CD14-positive monocyte (primary cell): ENCODE data around the gene MEI4. TPM values are rescaled to one million over a fixed set of nuclear protein-coding genes. Genes with fewer than 3 reads are reported as not detected.

ENCODE experiments used
- DNase-seq, 3 donors: peaks; one replicate each; pipeline ENCODE4 v3.0.0-alpha.2; 2011 to 2022
- H2AFZ ChIP-seq: 2 replicates; pipeline ENCODE4 v1.6.0; 2012; ENCODE audit warnings: mild to moderate bottlenecking, low read depth, low read length, inconsistent platforms; ENCODE audit not compliant: insufficient read depth, poor library complexity, severe bottlenecking
- H3K27ac ChIP-seq, 2 donors: 1 replicate in 1 of 2; 2 replicates in 1 of 2; pipeline ENCODE4 v1.5.1; 2012 to 2013; ENCODE audit warnings: low read length in 2 of 2, control low read depth in 1 of 2, inconsistent platforms in 1 of 2, low read depth in 1 of 2, mild to moderate bottlenecking in 1 of 2
- H3K27me3 ChIP-seq, 2 donors: one replicate each; pipeline versions ENCODE4 v1.6.0 to v1.6.1; 2011 to 2013; ENCODE audit warnings: low read length in 2 of 2; ENCODE audit not compliant: control insufficient read depth in 2 of 2, insufficient read depth in 2 of 2
- H3K36me3 ChIP-seq, 2 donors: replicated peaks in 1 of 2; 1 replicate in 1 of 2; 2 replicates in 1 of 2; pipeline versions ENCODE4 v1.5.1 to v1.6.1; 2012 to 2013; ENCODE audit warnings: low read length in 2 of 2, control low read depth in 1 of 2, inconsistent platforms in 1 of 2, mild to moderate bottlenecking in 1 of 2; ENCODE audit not compliant: insufficient read depth in 2 of 2, control insufficient read depth in 1 of 2
- H3K4me1 ChIP-seq, 2 donors: 1 replicate in 1 of 2; 2 replicates in 1 of 2; pipeline versions ENCODE4 v1.5.1 to v1.6.1; 2012 to 2013; ENCODE audit warnings: low read length in 2 of 2, control low read depth in 1 of 2, inconsistent platforms in 1 of 2, mild to moderate bottlenecking in 1 of 2, moderate library complexity in 1 of 2; ENCODE audit not compliant: insufficient read depth in 2 of 2, control insufficient read depth in 1 of 2
- H3K4me2 ChIP-seq: replicated peaks from 2 replicates; pipeline ENCODE3; 2012; ENCODE audit warnings: low read length, moderate library complexity, mild to moderate bottlenecking; ENCODE audit not compliant: poor library complexity, severe bottlenecking; ENCODE audit errors: extremely low read depth
- H3K4me3 ChIP-seq, 3 experiments: fragments of 200-600 bp in 1 of 3; sonication (generic) in 1 of 3; replicated peaks in 1 of 3; 1 replicate in 2 of 3; 2 replicates in 1 of 3; pipeline ENCODE4 v1.5.1; 2011 to 2013; ENCODE audit warnings: low read length in 3 of 3, mild to moderate bottlenecking in 3 of 3, control low read depth in 2 of 3, low read depth in 2 of 3, inconsistent platforms in 1 of 3, moderate library complexity in 1 of 3
- H3K79me2 ChIP-seq: 2 replicates; pipeline ENCODE4 v1.6.0; 2012; ENCODE audit warnings: mild to moderate bottlenecking, control low read depth, inconsistent platforms, low read length, moderate library complexity; ENCODE audit not compliant: insufficient read depth
- H3K9ac ChIP-seq: 2 replicates; pipeline ENCODE4 v1.6.0; 2017; ENCODE audit warnings: low read length, mild to moderate bottlenecking; ENCODE audit not compliant: insufficient read depth, poor library complexity, severe bottlenecking
- H3K9me3 ChIP-seq, 2 donors: replicated peaks in 1 of 2; 1 replicate in 1 of 2; 2 replicates in 1 of 2; pipeline versions ENCODE4 v1.5.1 to v1.6.1; 2012 to 2013; ENCODE audit warnings: low read length in 2 of 2, control low read depth in 1 of 2; ENCODE audit not compliant: control insufficient read depth in 1 of 2, insufficient read depth in 1 of 2
- H4K20me1 ChIP-seq: 2 replicates; pipeline ENCODE4 v1.6.0; 2012; ENCODE audit warnings: mild to moderate bottlenecking, low read length, control low read depth, moderate library complexity; ENCODE audit not compliant: insufficient read depth
- H3K27ac Mint-ChIP-seq, 7 donors: one replicate each; pipeline ENCODE4 v1.8.0; 2020; ENCODE audit warnings: mild to moderate bottlenecking in 7 of 7, mixed read lengths in 7 of 7, moderate library complexity in 6 of 7, inconsistent platforms in 2 of 7
- H3K27me3 Mint-ChIP-seq, 3 donors: one replicate each; pipeline ENCODE4 v1.8.0; 2021 to 2022; ENCODE audit warnings: low read depth in 3 of 3, mild to moderate bottlenecking in 3 of 3, mixed read lengths in 3 of 3, moderate library complexity in 3 of 3, inconsistent platforms in 1 of 3
- H3K36me3 Mint-ChIP-seq, 2 donors: one replicate each; pipeline ENCODE4 v1.8.0; 2020; ENCODE audit warnings: mixed read lengths in 2 of 2, inconsistent platforms in 1 of 2, mild to moderate bottlenecking in 1 of 2
- H3K4me1 Mint-ChIP-seq: one replicate; pipeline ENCODE4 v1.8.0; 2020; ENCODE audit warnings: mild to moderate bottlenecking, mixed read lengths
- H3K4me3 Mint-ChIP-seq, 2 donors: one replicate each; pipeline ENCODE4 v1.8.0; 2020; ENCODE audit warnings: mild to moderate bottlenecking in 2 of 2, mixed read lengths in 2 of 2, moderate library complexity in 1 of 2
- H3K9me3 Mint-ChIP-seq, 7 donors: one replicate each; pipeline ENCODE4 v1.8.0; 2020 to 2022; ENCODE audit warnings: mixed read lengths in 7 of 7, mild to moderate bottlenecking in 6 of 7, moderate library complexity in 6 of 7, inconsistent platforms in 2 of 7
- CTCF ChIP-seq: fragments of 200-600 bp; IDR thresholded peaks from one replicate; pipeline ENCODE4 v1.8.0; 2022; ENCODE audit warnings: antibody characterized with exemption, mild to moderate bottlenecking
- WGBS: methylation state at CpG from one replicate; pipeline ENCODE4 v1.1.5; 2013; ENCODE audit warnings: missing lambda C conversion rate; ENCODE audit not compliant: insufficient coverage; 5-methylcytosine and 5-hydroxymethylcytosine counted together
- intact Hi-C, 2 donors: fragments of 100-400 bp; cut with micrococcal nuclease; formaldehyde crosslinking; loops; one replicate each; pipeline versions ENCODE4 v1.15.0 to v1.15.1; 2023
- polyA plus RNA-seq, 3 donors: library from polyadenylated mRNA; depleted of rRNA in 1 of 3; unstranded in 2 of 3; stranded (reverse) in 1 of 3; fragments of 300-500 nt in 2 of 3; fragments of >200 nt in 1 of 3; fragmentation: Illumina TruSeq in 2 of 3; gene quantifications; 1 replicate in 2 of 3; 2 replicates in 1 of 3; pipeline ENCODE4 v1.2.3, GENCODE V29; 2012 to 2021

MEI4 gene
- polyA plus RNA-seq, 3 donors: not detected

DNA sequence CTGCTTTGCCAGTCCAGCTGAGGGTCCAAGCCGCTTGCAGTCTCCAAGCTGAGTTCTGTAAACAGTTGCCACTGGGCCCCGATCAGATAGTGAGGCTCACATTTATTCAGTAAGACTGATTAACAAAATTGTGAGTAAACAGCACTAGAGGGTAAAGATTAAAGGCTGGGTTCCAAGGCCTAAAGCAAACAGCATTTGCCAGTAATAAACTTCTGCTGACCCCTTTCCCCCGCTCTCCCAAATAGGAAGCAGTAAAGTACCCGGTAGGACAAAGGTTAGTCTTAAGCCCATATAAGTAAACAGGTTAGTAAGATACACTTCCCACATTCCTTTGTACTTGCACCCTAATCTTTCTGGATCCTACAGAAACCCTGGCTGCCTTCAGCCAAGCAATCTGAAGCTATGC, 181.8 kb downstream of the MEI4 start:
- Histone ChIP-seq H3K4me2 (no peak overlapping the region), H3K4me3 (no peak overlapping the region), H2AFZ (no peak overlapping the region), H3K27me3 (no peaks in the 10 kb centered on the region), H4K20me1 (no peaks in the 10 kb centered on the region), H3K27ac (no peak overlapping the region), H3K36me3 (no peaks in the 10 kb centered on the region), H3K9me3 (peaks cover 0 to 3% of the 10 kb centered on the region in 2 donors), H3K79me2 (no peaks in the 10 kb centered on the region), H3K9ac (no peak overlapping the region), H3K4me1 (no peaks in the 10 kb centered on the region)
- no peaks in the 10 kb centered on the region for H3K27me3 Mint-ChIP-seq
- TF ChIP-seq CTCF: no peak
- no peaks in the 10 kb centered on the region for H3K4me1 Mint-ChIP-seq
- 79% methylated on average over 2 of the region's 4 CpGs for WGBS
- peaks cover 0 to 9% (median 2%) of the 10 kb centered on the region in 7 donors for H3K9me3 Mint-ChIP-seq
- intact Hi-C loops: no loop called here
- no peaks in the 10 kb centered on the region for H3K36me3 Mint-ChIP-seq
- H3K4me3 Mint-ChIP-seq: no peak overlapping the region
- H3K27ac Mint-ChIP-seq: no peak overlapping the region
- DNase-seq: no peak

DNA sequence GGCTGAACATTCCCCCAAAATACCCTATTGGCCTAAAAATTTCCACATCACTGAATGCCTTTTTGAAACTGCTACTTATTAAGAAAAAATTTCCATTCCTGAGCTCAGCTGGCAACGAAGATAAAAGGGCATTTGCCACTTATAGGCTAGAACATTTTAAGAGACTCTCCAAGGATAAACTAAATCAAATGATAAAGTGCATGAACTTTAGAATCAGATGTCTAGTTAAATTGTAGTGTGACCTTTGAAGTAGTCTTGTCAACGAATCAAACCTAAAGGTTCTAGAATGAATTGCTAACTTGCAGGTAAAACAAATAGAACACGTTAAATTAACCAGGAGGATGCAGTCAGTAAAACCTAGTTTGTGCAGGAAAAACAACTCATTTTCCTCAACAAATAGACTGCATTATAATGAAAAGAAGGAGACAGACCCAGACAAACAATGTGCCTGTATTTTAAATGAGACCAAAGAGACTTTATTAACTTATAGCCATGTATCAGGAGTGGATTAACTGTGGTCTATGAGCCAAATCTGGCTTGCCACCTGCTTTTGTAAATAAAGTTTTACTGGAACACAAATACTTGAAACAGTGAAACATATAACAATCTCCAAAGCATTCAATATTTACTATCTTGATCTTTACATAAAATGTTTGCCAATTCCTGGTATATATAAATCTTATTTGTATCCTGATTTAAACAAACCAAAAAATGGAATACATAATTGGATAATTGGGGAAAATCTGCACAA, 184.4 kb downstream of the MEI4 start:
- Histone ChIP-seq H3K4me3 (no peak overlapping the region), H3K4me2 (no peak overlapping the region), H3K79me2 (no peaks in the 10 kb centered on the region), H3K27me3 (no peaks in the 10 kb centered on the region), H3K9ac (no peak overlapping the region), H4K20me1 (no peaks in the 10 kb centered on the region), H3K27ac (no peak overlapping the region), H3K9me3 (peaks cover 0 to 3% of the 10 kb centered on the region in 2 donors), H3K36me3 (no peaks in the 10 kb centered on the region), H2AFZ (no peak overlapping the region), H3K4me1 (no peaks in the 10 kb centered on the region)
- DNase-seq: no peak
- no peak overlapping the region for H3K4me3 Mint-ChIP-seq
- no CpG with 5 or more reads among the region's 3 CpGs for WGBS
- peaks cover 0 to 9% (median 2%) of the 10 kb centered on the region in 7 donors for H3K9me3 Mint-ChIP-seq
- no peaks in the 10 kb centered on the region for H3K27me3 Mint-ChIP-seq
- no peak overlapping the region for H3K27ac Mint-ChIP-seq
- TF ChIP-seq CTCF: no peak
- intact Hi-C loops: no loop called here
- H3K36me3 Mint-ChIP-seq: no peaks in the 10 kb centered on the region
- H3K4me1 Mint-ChIP-seq: no peaks in the 10 kb centered on the region
